A549 (cell line): ENCODE data around the gene PNMT.

Source experiments
- BCL3 ChIP-seq: fragments of >200 bp; sonication (Bioruptor Twin); formaldehyde crosslinking; IDR thresholded peaks from 3 replicates; pipeline ENCODE4 v1.6.1; 2016
- RAD21 ChIP-seq, 2 experiments: fragments of >200 bp in 1 of 2; sonication (Bioruptor Twin) in 1 of 2; formaldehyde crosslinking in 1 of 2; IDR thresholded peaks in 1 of 2; conservative IDR thresholded peaks in 1 of 2; 2 replicates in 1 of 2; 3 replicates in 1 of 2; pipeline ENCODE4 v1.6.1; 2012 to 2018; ENCODE audit warnings: inconsistent platforms in 1 of 2

DNA sequence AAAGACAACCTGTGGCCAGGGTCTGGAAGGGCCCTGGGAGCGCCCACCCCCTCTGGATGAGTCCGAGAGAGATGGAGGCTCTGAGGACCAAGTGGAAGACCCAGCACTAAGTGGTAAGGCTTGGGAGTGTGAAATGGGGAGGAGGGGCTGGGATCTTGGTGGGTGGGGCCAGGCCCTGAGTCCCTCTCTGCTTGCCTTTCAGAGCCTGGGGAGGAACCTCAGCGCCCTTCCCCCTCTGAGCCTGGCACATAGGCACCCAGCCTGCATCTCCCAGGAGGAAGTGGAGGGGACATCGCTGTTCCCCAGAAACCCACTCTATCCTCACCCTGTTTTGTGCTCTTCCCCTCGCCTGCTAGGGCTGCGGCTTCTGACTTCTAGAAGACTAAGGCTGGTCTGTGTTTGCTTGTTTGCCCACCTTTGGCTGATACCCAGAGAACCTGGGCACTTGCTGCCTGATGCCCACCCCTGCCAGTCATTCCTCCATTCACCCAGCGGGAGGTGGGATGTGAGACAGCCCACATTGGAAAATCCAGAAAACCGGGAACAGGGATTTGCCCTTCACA lies 32.6 kb upstream of the PNMT start:
- TF ChIP-seq RAD21 (conservative IDR thresholded peaks at IDR 0.05 in 1 of 2, IDR thresholded peaks at IDR 0.05 in 1 of 2) = no peak
- TF ChIP-seq BCL3 = no peak
